CD1c-positive myeloid dendritic cell (primary cell): Measurements from ENCODE around the gene MAP4.
"Not testable (repeated sequence)": the region's sequence is repeated elsewhere in the genome, so short reads cannot be mapped to it uniquely, and the experiment has no call there.

ENCODE experiments used
- DNase-seq: peaks from one replicate; pipeline ENCODE4 v3.0.0-alpha.2; 2016; ENCODE audit errors: extremely low spot score

The MAP4 gene

GRCh38 chr3:47847260-47847659 is 169.0 kb downstream of the MAP4 start:
- no peak for DNase-seq

- no peak for DNase-seq
Observed at GRCh38 chr3:47846880-47847248, 169.4 kb downstream of the MAP4 start.

DNA sequence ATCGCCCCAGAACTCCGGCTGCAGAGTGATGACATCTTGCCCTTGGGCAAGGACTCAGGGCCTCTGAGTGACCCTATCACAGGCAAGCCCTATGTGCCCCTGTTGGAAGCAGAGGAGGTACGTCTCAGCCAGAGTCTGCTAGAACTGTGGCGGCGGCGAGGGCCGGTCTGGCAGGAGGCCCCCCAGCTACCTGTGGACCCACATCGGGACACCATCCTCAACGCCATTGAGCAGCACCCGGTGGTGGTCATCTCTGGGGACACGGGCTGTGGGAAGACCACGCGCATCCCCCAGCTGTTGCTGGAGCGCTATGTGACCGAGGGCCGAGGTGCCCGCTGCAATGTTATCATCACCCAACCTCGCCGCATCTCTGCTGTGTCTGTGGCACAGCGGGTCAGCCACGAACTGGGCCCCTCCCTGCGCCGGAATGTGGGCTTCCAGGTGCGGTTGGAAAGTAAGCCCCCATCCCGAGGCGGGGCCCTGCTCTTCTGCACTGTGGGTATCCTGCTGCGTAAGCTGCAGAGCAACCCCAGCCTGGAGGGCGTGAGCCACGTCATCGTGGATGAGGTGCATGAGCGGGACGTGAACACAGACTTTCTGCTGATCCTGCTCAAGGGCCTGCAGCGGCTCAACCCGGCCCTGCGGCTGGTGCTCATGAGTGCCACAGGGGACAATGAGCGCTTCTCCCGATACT is 169.9 kb downstream of the MAP4 start:
- DNase-seq: no peak

- DNase-seq: no peak
Observed at GRCh38 chr3:47841786-47842349, 174.3 kb downstream of the MAP4 start.

DNA sequence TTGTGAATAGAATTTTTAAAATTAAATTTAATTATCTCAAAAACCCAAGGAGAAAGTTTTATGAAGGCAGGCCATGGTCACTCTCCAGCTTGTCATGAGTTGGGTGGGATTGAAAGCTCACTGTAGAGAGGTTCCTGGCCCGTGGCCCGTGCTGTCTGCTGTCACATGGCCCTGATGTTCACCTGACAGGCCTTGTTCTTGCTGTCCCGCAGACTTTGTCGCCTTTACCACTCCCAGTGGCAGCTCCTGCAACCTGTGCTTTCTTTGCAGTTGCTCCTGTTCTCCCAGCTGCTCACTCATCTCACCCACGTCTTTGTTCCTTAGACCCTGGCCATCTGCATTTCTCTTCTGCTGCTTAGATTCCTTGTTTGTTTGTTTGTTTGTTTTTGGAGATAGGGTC is 177.7 kb downstream of the MAP4 start:
- no peak for DNase-seq

DNA sequence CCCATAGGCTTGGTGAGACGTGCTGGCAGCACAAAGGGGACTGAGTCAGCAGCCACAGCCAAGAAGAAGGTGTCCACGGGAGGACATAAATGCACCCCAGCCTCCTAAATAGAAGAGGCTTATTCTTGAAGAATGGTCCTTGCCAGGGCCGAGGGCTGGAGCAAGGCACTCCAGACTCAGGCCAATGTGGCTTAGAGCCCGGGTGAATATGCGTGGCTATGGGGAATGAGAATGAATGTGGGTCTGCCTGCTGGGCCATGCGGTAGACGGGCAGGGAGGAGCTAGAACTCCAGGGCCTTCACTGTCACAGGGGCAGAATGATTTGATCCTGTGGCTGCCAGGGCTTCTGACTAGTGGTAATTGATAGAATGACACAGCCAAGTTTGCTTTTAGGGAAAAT is 179.2 kb downstream of the MAP4 start:
- no peak for DNase-seq

DNA sequence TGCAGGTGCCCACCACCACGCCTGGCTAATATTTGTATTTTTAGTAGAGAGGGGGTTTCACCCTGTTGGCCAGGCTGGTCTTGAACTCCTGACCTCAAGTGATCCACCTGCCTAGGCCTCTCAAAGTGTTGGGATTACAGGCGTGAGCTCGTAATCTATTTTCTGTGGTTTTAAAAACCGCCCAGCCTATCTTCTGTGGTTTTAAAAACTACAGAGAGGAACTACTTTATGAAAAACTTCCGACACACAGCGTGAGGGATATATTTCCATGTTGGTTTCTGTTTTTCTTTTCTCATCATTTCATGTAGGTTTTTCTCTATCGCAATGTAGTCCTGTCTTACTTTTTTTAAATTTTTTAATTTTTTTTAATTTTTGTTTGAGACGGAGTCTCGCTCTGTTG is 186.7 kb downstream of the MAP4 start:
- not testable (repeated sequence) for DNase-seq

DNA sequence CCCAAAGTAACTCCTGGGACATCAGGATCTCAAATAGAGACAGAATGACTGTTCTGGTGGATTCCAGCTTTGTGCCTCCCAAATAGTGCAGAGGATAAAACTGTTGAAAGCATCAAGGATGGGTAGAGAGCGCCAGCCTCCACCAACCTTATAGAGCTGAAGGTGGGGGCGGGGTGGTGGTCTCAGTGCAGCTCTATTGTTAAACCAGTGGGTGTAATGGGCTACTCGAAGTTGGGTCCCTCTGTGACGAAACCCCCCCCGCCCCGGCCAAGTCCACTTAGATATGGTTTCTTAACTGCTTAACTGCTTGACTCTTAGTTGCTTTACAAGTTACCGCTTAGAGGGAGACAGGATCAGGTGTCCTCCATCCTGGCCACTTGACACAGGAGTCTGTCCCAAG is 190.6 kb downstream of the MAP4 start:
- no peak for DNase-seq

- DNase-seq: peak; percentile 92
Observed at GRCh38 chr3:47824541-47825473, 191.4 kb downstream of the MAP4 start.

- no peak for DNase-seq
Observed at GRCh38 chr3:47817609-47818008, 198.6 kb downstream of the MAP4 start.

DNA sequence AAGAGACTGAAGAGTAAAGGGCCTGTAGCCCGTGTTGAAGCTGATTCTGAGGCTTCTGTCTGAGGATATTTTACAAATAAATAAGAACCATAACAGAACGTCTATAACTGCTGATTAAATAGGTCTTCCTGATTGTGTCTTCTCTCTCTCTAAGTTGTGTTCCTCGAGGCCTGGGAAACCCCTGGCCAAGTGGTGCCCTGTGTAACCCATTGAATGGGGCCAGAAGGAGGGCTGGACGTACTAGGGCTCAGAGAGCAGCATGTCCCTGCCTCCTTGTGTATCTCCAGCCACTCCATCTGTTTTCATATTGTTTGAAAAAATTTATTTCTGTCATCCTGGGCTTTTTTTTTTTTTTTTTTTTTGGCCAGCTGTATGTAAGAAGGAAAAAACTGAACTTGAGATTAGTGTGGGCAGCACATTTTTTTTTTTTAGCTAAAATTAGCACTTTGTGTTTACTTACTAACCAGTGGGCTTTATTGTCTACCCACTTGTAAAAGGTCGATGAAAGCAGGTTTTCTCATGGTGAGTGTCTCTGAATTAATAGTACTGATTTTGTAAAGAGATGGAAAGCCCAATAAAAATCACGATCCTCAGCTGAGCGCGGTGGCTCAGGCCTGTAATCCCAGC is 202.6 kb downstream of the MAP4 start:
- no peak for DNase-seq

- DNase-seq: no peak
Observed at GRCh38 chr3:47804577-47804976, 211.6 kb downstream of the MAP4 start.

DNA sequence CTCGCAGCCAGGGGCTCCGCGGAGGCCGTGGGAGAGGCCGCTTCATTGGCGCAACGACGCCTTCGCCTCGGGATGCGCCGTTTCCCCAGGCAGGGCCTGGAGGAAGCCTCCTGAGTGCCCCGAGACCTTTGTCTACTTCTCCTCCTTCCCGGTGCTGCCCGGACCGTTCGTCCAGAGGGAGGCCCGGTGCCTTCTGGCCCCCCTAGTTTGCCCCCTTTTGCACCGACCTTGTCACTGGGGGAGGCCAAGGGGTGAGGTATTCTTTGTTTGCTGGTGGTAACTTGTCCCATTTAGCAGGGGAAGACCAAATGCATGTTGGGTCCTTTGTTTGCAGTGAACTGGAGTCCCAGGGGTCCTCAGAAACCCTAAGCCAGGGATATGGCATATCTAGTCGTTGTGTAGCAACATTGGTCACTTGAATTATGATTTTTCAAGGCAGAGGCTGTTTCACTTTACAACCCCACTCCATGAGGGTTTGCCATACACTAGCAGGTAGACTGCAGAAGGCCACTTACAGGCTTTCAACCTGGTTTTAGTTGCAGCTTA is 212.7 kb downstream of the MAP4 start:
- no peak for DNase-seq

- DNase-seq: peak; percentile 93
Observed at GRCh38 chr3:47802734-47803479, 213.3 kb downstream of the MAP4 start, which contains the start of gene DHX30. Gene DHX30 (plus strand): TSS chr3:47803138. CDS start chr3:47810684, 7,546 bp downstream.
